Neutrophil (primary cell): Measurements from ENCODE around the gene GRIA1.

Experiments used
- H3K27ac ChIP-seq: fragments of 200-600 bp; sonication (generic); 2 replicates; pipeline ENCODE4 v1.5.1; 2016; ENCODE audit warnings: mild to moderate bottlenecking, moderate library complexity
- H3K27me3 ChIP-seq: fragments of 200-600 bp; sonication (generic); 2 replicates; pipeline ENCODE4 v1.6.0; 2016; ENCODE audit warnings: mild to moderate bottlenecking
- H3K36me3 ChIP-seq: fragments of 200-600 bp; sonication (generic); 2 replicates; pipeline ENCODE4 v1.5.1; 2017
- H3K4me1 ChIP-seq, 2 experiments: fragments of 200-600 bp in 1 of 2; sonication (generic) in 1 of 2; 1 replicate in 1 of 2; 2 replicates in 1 of 2; pipeline versions ENCODE4 v1.5.1 to v1.6.1; 2013 to 2016; ENCODE audit warnings: low read depth in 1 of 2, low read length in 1 of 2, mild to moderate bottlenecking in 1 of 2, moderate library complexity in 1 of 2; ENCODE audit not compliant: control insufficient read depth in 1 of 2, insufficient read depth in 1 of 2
- H3K4me3 ChIP-seq, 2 experiments: fragments of 200-600 bp in 1 of 2; sonication (generic) in 1 of 2; 1 replicate in 1 of 2; 2 replicates in 1 of 2; pipeline ENCODE4 v1.5.1; 2013 to 2016; ENCODE audit warnings: low read depth in 1 of 2, low read length in 1 of 2, mild to moderate bottlenecking in 1 of 2, moderate library complexity in 1 of 2
- H3K9me3 ChIP-seq: fragments of 200-600 bp; sonication (generic); 2 replicates; pipeline ENCODE4 v1.5.1; 2016
- TF ChIP-seq, protein P1 (sequence below): fragments of 200-600 bp; sonication (generic); IDR thresholded peaks from 2 replicates; pipeline ENCODE4 v1.5.1; 2016; ENCODE audit warnings: antibody characterized with exemption

Gene GRIA1

DNA sequence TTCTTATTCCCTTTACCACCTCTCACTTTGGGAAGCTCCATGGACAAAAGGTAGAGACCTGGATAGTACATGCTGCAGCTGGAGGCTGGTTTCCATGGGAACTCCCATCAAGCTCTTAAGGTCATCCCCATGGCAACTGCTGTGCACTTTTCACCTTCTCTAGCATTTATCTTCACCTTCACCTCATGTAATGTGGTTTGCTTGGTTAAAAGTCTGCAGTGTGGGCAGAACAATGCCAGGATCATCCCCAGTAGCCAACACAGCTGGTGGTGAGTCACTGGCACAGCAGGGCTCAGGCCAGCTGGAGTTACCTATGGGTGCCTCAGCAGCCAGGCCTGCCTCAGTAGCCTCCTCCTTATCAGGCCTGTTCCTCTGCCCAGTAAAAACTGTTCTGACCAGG is 210.5 kb downstream of the GRIA1 start:
- H3K4me1 ChIP-seq, result no peaks in the 10 kb centered on the region
- H3K36me3 ChIP-seq, result no peaks in the 10 kb centered on the region
- no peaks in the 10 kb centered on the region for H3K9me3 ChIP-seq
- H3K27me3 ChIP-seq, result no peaks in the 10 kb centered on the region
- TF ChIP-seq, protein P1, sequence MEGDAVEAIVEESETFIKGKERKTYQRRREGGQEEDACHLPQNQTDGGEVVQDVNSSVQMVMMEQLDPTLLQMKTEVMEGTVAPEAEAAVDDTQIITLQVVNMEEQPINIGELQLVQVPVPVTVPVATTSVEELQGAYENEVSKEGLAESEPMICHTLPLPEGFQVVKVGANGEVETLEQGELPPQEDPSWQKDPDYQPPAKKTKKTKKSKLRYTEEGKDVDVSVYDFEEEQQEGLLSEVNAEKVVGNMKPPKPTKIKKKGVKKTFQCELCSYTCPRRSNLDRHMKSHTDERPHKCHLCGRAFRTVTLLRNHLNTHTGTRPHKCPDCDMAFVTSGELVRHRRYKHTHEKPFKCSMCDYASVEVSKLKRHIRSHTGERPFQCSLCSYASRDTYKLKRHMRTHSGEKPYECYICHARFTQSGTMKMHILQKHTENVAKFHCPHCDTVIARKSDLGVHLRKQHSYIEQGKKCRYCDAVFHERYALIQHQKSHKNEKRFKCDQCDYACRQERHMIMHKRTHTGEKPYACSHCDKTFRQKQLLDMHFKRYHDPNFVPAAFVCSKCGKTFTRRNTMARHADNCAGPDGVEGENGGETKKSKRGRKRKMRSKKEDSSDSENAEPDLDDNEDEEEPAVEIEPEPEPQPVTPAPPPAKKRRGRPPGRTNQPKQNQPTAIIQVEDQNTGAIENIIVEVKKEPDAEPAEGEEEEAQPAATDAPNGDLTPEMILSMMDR, result no peak
- no peak overlapping the region for H3K27ac ChIP-seq
- no peak overlapping the region for H3K4me3 ChIP-seq

DNA sequence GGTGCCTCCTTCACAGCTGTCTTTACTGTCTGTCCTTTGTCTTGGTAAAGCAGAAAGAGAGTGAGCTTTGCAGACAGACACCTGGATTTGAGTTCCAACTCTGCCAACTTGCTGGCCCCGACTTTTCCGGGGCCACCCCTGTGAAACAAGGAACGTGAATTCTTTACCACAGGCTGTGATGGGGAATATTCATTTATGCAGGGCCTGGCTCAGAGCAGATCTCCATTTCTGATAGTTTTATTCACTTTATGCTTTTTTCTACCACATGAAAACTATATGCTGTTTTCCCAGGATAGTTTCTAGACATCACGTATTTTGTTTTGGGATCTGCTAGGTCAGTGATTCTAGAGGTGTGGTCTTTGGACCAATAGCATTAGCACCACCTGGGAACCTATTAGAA is 211.8 kb downstream of the GRIA1 start:
- Histone ChIP-seq H3K27me3 (no peaks in the 10 kb centered on the region), H3K4me3 (no peak overlapping the region), H3K27ac (no peak overlapping the region), H3K9me3 (no peaks in the 10 kb centered on the region), H3K36me3 (no peaks in the 10 kb centered on the region), H3K4me1 (no peaks in the 10 kb centered on the region)
- TF ChIP-seq, protein P1, result no peak

DNA sequence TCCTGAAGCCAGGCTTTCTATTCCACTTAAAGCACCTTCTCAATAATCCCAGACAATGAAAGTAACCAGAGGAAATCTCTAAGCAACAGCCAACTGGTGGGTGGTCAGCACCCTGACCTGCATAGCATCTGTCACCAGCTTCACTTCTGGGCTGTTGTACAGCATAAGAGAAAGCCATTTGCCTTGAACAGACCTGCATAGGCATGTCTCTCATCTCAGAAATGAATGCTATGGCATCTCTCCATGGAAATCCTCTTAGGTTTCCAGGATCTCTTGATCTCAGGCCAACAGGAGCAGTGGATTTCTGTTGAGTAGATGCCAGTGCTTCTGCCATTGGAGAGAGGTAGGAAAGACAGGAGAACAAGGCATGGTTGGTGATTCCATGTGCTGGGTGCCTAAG is 213.6 kb downstream of the GRIA1 start:
- no peaks in the 10 kb centered on the region for H3K36me3 ChIP-seq
- H3K9me3 ChIP-seq, result no peaks in the 10 kb centered on the region
- H3K27ac ChIP-seq, result no peak overlapping the region
- H3K27me3 ChIP-seq, result no peaks in the 10 kb centered on the region
- no peaks in the 10 kb centered on the region for H3K4me1 ChIP-seq
- no peak overlapping the region for H3K4me3 ChIP-seq
- TF ChIP-seq, protein P1, result no peak

DNA sequence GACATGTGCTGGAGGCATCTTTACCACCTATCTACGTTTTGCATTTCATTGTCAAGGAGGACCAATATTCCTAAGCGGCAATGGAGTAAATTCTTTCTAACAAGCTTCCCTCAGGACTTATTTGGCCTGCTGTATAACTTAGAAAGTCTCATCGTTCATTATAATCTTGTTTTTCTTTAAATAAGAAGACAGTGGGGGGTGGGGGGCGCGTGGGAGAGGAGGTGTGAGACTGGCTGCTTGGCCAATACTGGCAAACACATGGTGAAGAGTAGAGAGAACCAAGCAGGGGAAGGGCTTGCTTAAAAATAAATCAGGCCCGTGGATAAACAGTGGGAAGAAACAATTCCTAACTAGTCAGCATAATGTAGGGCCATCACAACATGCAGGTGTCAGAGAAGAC is 217.2 kb downstream of the GRIA1 start:
- Histone ChIP-seq H3K27ac (no peak overlapping the region), H3K36me3 (no peaks in the 10 kb centered on the region), H3K4me3 (no peak overlapping the region), H3K27me3 (no peaks in the 10 kb centered on the region), H3K4me1 (no peaks in the 10 kb centered on the region), H3K9me3 (no peaks in the 10 kb centered on the region)
- TF ChIP-seq, protein P1, result no peak

DNA sequence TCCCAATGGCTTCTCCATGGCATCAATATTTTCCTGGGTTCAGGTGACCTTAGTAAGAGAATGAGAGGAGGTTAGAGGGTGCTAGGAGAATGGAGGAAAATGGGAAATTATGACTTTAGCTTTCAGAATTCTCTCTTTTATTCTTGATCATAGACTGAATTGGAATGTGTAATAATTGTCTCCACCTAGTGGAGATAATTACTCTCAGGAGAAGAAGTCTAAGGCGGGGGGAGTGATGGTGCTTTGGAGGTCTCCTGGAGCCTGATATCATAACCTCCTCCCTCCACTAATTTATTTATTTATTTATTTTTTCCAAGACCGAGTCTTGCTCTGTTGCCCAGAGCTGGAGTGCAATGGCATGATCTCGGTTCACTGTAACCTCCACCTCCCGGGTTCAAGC is 221.3 kb downstream of the GRIA1 start:
- Histone ChIP-seq H3K4me3 (no peak overlapping the region), H3K9me3 (no peaks in the 10 kb centered on the region), H3K27me3 (no peaks in the 10 kb centered on the region), H3K36me3 (no peaks in the 10 kb centered on the region), H3K4me1 (no peaks in the 10 kb centered on the region), H3K27ac (no peak overlapping the region)
- TF ChIP-seq, protein P1, result no peak

DNA sequence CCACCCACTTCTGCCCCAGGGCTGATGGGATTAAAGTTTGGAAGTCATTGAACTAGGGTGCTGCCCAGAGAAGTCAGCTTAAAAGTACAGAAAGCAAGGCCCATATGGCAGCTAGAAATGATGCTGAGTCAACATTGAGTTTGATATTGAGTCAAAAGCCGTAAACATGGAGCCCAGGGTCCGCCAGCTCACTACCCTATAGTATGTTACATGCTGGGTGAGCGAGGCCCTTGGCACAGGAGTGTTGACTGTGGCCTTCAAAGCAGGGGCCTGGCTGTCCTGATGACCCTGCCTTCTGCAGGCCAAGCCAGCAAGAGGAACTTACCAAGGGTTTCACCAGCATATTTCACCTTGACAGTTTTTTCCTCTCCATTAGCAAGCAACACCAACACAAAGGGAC is 222.5 kb downstream of the GRIA1 start:
- no peaks in the 10 kb centered on the region for H3K4me1 ChIP-seq
- no peaks in the 10 kb centered on the region for H3K9me3 ChIP-seq
- TF ChIP-seq, protein P1, result no peak
- no peak overlapping the region for H3K4me3 ChIP-seq
- no peaks in the 10 kb centered on the region for H3K27me3 ChIP-seq
- H3K27ac ChIP-seq, result no peak overlapping the region
- H3K36me3 ChIP-seq, result no peaks in the 10 kb centered on the region
